Measurements from ENCODE around the gene DRC7.
"Not testable (repeated sequence)": the region's sequence is repeated elsewhere in the genome, so short reads cannot be mapped to it uniquely, and the experiment has no call there.

DRC7 gene

DNA sequence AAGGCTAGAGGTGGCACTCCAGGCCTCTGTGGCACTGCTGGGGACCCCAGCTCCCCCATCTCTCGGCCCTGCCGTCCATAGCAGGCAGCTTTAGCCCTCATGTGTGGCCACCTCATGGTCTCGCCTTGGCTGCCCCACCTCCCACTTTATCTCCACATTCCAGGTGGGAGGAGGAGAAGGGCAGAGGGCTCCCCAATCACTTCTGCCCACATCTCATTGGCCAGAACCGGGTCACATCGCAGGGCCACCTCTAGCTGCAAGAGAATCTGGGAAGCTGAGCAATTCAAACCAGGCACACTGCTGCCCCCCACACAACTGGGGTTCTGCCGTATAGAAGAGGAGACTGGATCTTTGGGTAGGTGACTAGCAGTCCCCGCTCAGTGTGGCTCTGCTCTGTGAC is 1.6 kb downstream of the DRC7 start:
- DNase-seq = no peak

DNA sequence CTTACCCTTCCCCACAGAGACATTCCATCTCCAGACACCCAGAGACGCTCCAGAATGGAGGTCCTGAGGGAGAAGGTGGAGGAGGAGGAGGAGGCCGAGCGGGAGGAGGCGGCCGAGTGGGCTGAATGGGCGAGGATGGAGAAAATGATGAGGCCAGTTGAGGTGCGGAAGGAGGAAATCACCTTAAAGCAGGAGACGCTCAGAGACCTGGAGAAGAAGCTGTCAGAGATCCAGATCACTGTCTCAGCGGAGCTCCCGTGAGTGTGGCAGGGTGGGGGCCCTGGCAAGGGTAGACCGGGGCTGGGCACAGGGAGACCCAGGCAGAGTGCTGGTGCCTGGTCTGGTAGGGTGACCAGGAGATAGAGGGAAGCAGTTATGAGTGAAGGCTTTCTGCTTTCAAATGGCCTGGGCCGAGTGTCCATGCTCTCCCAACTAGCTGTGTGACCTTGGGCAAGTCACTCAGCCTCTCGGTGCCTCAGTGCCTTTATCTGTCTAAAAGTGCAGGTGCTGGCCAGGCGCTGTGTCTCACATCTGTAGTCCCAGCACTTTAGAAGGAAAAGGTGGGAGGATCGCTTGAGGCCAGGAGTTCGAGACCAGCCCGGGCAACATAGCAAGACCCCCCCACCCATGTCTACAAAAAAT is 3.4 kb downstream of the DRC7 start:
- DNase-seq = no peak

DNA sequence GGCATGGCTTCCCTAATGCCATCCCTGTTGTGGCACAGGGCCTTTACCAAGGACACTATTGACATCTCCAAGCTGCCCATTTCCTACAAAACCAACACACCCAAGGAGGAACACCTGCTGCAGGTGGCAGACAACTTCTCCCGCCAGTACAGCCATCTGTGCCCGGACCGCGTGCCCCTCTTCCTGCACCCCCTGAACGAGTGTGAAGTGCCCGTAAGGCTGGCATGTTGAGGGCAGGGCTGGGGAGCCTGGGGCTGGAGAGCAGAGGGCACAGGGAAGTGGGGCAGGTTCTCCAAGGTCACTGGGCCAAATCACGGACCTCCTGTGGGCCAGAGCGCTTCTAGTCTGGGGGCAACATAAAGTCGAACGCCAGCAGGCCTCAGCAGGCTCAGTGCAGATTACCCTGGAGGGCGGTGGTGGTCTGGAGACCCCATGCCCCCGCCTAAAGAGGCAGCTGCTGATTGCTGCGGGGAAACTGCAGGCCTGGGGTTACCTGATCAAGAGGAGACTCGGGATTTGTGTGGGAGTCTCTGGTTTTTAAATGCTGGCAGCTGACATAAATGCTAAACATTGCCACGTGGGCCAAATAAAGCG is 4.3 kb downstream of the DRC7 start:
- DNase-seq = no peak

DNA sequence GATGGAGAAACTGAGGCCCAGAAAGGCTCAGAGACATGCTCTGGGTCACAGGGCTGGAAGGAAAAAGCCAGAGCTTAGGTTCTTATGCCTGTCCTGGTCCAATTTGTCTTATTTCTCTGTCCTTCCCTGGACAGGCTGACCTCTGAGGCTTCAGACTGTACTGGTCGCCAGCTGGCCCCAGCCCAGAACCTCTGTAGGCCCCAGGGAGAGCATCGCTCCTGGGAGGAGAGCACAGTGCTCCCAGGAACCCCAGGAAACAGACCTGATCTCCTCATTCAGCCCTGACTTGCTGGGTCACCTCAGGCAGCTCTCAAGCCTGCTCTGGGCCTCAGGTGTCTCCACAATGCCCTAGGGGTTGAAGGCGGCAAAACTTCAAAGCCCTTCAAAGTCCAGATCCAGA is 4.9 kb downstream of the DRC7 start:
- no peak for DNase-seq

DNA sequence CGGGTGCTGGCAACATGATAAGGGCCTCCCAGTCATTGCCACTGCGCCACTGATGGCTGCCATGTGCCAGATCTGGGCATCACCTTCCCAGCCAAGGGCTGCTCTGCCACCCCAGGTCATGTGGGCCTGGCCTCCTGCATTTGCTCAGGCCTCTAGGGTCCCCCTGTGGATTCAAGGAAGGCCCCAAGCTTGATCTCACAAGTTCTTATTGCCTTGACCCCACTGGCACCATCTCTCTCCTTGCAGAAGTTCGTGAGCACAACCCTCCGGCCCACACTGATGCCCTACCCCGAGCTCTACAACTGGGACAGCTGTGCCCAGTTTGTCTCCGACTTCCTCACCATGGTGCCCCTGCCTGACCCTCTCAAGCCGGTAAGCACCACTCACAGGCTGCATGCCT is 5.3 kb downstream of the DRC7 start:
- DNase-seq = no peak

DNA sequence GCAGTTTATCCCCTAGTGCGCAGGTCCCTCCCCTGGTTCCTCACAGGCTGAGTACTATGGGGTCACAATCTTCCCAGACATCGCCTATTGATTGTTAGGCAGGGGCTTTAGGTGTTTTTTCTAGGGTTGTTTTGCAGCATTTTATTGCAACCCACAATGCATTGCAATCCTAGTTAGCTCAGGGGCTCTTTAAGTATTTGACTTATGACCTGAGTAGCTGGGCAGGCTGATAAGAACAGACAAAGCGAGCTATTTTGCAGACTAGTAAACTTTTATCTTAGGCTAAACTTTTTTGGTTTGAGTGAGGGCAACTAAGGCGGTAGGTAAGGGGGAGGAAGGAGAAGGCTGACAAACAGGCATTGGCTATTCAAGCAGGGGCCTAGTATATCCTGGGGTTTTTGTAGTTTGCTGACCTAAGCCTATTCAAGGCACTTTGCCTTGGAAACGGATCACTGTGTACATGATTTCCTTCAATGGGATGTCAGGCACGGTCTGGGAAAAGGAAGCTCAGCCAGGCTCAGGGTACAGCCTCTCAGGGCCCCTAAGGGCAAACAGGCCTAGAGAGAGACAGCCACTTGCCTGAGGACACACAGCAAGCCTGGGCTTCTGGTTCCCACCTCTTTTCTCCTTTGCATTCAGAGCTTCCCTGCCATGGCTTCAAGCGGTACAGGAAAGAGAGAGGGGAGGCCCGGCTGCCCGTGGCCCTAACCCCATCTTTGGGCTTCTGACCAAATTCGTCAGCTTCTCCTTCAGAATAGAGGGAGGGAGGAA is 6.4 kb downstream of the DRC7 start:
- no peak for DNase-seq

DNA sequence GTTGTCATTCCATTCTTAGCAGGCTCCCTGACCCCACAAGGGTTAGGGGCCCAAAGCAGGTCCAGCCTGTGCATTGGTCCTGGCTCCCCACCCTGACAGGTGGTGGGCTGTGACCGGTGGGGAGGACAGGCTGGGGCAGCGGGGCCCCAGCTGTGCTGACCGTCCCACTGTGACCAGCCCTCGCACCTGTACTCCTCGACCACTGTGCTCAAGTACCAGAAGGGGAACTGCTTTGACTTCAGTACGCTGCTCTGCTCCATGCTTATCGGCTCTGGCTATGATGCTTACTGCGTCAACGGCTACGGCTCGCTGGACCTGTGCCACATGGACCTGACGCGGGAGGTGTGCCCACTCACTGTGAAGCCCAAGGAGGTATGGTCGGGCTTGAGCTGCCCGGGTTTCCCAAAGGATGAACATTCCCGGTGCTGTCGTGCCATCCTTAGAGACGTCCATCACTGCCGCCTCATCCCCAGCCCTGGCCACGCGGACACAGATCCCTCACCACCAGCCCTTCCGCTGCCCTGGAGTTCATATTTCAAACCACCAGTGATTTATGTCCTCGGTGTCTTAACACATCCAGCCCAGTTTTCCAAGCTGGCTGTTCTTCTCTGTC is 7.3 kb downstream of the DRC7 start:
- no peak for DNase-seq

DNA sequence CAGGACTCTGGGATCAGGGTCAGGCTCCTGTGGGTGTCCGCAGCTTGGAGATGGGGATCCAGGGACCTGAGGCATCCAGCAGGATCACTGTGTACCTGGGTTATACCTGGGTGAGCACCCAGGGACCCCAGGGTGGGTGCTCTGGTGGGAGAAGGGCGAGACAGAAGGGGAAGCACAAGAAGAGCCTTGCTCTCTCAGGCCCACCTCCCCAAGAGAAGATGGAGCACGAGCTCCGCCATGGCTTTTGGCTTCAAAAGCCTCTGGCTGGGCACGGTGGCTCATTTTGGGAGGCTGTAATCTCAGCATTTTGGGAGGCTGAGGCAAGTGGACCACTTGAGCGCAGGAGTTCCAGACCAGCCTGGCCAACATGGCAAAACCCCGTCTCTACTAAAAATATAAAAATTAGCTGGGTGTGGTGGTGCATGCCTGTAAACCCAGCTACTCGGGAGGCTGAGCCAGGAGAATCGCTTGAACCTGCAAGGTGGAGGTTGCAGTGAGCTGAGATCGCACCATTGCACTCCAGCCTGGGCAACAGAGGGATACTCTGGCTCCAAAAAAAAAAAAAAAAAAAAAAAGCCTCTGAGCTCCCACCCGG is 8.9 kb downstream of the DRC7 start:
- no peak for DNase-seq

DNA sequence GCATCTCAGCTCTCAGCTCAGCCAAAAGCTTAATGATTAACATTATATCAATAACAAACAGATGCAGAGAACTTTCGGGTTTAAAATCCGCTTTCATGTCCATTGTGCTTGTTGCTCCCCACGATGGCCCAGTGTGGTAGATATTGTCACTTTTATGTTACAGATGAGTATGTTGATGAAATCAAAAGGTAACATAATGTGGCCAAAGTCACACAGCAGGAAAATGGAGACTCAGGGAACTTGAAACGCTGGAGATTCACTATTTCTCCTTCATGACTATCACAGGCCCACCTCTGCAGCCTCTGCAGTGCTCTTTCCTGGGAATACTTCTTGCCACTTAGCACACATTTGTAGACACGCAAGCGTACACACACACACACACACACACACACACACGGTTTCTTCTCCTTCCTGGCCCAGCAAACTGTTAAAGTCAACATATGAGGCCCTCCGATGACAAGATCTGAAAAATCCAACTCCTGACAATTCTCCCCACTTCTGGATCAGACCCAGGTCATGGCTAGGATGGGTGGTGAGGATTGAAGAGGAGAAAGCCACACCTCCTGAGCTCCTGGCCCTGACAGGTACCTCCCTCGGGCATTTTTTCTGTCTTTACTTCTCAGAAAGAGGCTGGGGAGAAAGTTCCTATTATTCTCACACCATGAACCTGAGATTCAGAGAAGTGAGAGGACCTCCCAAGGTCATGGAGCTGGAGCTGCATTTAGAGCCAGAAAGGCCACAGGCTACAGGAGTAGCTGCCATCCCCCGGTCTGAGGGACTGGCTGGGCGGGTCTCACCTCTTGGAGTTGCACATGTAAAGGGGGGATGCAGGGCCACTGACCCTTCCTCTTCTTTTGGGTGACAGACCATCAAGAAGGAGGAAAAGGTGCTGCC is 9.7 kb downstream of the DRC7 start:
- DNase-seq = no peak

DNA sequence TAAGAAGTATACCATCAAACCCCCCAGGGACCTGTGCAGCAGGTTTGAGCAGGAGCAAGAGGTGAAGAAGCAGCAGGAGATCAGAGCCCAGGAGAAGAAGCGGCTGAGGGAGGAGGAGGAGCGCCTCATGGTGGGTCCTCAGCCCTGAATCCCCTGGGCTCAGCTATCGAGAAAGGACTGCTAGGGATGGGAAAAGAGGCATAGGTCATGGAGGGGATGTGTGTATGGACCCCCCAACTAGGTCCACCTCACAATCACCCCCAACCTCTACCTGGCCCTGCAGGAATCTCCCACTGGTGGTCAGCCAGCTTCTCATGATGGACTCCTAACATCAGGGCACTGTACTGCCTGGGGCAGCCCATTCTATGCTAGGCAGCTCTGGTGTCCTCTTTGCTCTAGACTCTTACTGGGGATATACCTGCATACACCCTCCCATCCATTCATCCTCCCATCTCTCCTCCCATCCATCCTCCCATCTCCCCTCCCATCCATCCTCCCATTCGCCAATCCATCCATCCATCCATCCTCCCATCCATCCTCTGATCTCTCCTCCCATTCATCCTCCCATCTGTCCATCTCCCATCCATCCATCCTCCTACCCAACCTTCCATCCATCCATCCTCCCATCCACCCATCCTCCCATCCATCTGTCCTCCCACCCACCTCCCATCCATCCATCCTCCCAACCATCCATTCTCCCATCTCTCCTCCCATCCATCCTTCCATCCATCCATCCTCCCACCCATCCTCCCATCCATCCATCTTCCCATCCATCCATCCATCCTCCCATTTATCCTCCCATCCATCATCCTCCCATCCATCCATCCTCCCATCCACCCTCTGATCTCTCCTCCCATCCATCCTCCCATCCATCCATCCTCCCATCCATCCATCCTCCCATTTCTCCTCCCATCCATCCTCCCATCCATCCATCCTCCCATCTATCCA is 10.6 kb downstream of the DRC7 start:
- no peak for DNase-seq

DNA sequence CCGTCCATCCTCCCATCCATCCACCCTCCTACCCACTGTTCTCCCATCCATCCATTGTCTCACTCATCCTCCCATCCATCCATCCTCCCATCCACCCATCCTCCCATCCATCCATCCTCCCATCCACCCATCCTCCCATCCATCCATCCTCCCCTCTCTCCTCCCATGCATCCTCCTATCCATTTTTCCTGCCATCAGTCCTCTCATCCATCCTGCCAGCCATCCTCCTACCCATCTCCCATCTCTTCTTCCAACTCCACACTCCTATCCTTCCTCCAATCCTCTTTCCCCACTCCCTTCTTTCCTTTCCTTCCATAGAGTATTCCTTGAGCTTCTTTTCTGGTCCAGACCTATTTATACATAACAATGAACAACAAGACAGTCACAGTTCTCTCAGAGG is 12.1 kb downstream of the DRC7 start:
- no peak for DNase-seq

DNA sequence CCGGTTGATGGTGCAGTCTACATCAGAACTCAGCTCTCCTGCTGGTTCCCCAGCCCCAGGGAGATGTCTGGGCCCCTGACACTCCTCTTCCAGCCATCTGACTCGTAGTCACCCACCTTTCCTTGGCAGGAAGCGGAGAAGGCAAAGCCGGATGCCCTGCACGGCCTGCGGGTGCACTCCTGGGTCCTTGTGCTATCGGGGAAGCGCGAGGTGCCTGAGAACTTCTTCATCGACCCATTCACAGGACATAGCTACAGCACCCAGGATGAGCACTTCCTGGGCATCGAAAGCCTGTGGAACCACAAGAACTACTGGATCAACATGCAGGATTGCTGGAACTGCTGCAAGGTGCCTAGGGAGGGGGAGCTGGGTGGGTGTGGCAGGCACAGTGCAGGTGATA is 12.7 kb downstream of the DRC7 start:
- DNase-seq = no peak

DNA sequence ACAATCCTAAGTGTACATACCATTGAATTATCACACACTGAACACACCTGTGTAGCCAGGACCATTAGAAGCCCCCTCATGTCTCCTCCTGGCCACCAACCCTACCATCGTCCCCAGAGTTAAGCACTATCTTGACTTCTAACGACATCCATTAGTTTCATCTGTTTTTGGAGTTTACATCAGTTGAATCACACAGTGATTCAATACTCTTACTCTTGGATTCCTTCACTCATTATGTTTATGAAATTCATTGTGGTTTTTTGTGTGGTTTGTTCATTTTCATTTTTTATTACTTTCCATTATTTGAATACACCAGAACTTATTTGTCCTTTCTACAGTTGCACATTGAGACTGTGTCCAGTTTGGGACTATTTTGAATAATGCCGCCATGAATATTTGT is 13.6 kb downstream of the DRC7 start:
- no peak for DNase-seq

DNA sequence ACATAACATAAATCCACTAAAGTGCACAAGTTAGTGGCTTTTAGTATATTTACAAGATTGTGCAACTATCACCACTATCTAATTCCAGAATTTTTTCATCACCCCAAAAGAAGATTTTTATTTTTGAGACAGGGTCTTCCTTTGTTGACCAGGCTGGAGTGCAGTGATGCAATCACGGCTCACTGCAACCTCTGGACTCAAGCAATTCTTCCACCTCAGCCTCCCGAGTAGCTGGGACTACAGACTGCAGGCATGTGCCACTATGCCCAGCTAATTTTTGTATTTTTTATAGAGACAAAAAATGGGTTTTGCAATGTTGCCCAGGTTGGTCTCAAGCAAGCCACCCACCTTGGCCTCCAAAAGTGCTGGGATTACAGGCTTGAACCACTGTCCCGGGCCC is 15.1 kb downstream of the DRC7 start:
- no peak for DNase-seq

DNA sequence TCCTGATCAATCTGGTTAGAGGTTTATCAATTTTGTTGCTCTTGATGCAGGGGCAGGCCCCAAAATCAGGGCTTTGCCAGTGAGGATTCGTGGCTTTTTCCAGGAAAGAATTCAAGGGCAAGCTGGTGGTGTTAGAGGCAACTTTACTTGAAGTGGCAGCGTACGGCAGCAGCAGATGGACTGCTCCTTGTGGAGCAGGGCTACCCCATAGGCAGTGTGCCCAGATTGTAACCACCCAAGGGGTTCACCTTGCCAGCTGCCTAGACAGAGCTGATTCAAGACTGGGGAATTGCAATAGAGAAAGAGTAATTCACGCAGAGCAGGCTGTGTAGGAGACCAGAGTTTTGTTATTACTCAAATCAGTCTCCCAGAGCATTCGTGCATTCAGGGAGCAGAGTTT is 16.7 kb downstream of the DRC7 start:
- DNase-seq = no peak

DNA sequence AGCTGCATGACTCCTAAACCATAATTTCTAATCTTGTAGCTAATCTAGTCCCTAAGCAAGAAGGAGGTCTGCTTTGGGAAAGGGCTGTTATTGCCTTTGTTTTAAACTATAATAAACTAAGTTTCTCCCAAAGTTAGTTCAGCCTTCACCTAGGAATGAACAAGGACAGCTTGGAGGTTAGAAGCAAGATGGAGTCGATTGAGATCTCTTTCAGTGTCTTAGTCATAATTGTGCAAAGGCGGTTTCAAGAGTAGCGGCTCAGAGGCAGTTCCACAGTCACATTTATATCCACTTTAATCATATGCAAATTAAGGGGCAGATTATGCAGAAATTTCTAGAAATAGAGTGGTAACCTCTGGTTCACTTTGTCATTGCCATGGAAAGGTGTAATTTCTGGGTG is 17.4 kb downstream of the DRC7 start:
- DNase-seq = no peak

DNA sequence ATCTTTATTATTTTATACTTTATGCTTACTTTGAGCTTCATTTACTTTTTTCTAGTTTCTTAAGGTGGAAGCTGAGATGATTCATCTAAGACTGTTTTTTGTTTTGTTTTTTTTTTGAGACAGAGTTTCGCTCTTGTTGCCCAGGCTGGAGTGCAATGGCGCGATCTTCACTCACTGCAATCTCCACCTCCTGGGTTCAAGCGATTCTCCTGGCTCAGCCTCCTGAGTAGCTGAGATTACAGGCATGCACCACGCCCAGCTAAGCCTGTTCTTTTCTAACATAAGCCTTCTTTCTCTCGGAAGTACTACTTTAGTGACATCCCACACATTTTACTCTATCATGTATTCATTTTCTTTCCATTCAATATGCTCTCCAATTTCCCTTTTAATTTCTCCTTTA is 18.0 kb downstream of the DRC7 start:
- DNase-seq = not testable (repeated sequence)

DNA sequence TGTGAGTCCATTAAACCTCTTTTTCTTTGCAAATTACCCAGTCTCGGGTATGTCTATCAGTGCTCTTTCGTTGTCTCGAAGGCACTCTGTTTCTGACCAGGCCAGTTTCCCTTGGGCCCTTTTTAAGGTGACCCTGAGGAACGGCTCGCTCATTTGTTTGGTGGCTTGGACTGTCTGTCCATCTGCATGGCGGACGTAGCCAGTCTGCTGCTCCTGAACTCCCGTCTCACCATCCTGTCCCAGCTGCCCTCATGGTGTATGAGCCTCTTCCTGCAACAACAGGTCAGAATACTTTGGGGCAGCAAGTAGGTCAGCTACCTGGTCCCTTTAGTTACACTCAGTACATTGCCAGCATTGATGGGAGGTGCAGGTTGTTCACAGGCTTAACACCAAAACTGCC is 19.0 kb downstream of the DRC7 start:
- DNase-seq = no peak

DNA sequence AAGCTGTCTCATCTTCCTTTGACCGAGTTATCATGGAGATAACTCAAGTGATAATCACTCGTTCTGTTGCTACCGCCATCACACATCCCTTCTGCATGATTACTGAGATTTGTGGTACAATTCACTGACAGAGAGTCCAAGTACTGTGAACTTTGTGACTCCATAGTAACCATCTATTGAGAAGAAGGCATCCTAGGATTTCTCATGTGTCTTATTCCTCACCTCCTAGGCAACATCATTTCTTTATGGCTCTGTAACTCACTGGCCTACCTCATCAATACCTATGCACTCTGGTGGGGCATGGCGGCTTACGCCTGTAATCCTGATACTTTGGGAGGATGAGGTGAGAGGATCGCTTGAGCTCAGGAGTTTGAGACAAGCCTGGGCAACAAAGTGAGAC is 19.4 kb downstream of the DRC7 start:
- no peak for DNase-seq

DNA sequence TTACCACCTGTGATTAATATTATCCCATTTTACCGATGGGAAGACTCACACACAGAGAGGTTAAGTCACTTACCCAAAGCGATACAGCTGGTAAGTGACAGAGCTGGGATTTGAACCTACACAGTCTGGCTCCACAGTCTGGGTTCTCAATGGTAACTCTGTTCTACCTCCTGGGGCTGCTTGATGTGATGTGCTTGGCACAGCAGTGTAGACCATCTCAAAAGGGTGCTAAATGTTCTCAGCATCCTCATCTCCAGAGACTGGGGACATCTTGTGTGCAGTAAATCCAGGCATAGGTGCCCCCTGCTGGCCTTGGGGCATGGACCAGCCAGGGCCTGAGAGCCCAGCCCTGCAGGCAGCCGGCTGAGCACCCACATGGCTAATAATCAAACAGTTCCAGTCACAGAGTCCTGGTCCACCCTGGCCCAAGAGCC is 25.6 kb downstream of the DRC7 start:
- peak; percentile 60 for DNase-seq

All from activated CD4-positive, alpha-beta T cell treated with anti-CD3 and anti-CD28 coated beads, Interleukin-2, Interleukin-6, amounts not matched to agents 100 ng/mL and 50 ng/mL, durations not matched to agents 16 hours and 8 hours (primary cell).